ENCODE measurements around the gene ZC3H6. TPM values are rescaled to one million over a fixed set of nuclear protein-coding genes. Genes with fewer than 3 reads are reported as not detected.

ZC3H6 gene
- total RNA-seq, 4 donors from 2014 or later = 2.8 to 13.0 (median 8.5) TPM

DNA sequence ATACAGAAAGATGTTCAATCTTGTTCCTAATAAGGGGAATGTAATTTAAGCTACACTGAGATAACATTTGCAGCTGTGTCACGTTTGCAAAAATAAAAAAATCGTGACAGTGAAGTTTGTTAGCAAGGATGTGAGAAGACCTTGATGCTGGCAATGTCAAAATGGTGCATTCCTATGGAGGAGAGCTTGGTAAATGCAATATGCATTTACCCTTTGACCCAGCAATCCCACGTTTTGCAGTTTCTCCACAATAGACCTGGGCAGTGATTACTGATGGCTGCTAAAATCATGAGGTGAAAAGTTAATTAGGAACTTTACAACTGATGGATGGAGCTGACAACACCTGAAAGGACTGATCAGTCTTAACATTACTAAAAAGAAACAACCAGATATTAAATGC is 43.1 kb downstream of the ZC3H6 start:
- intact Hi-C loops (cut with DNase I; ENCODE audit: low total_unique reads) = no loop called here
- TF ChIP-seq EP300 (IDR thresholded peaks at IDR 0.05; ENCODE audit: low read depth) = no peak
- TF ChIP-seq, protein P1, sequence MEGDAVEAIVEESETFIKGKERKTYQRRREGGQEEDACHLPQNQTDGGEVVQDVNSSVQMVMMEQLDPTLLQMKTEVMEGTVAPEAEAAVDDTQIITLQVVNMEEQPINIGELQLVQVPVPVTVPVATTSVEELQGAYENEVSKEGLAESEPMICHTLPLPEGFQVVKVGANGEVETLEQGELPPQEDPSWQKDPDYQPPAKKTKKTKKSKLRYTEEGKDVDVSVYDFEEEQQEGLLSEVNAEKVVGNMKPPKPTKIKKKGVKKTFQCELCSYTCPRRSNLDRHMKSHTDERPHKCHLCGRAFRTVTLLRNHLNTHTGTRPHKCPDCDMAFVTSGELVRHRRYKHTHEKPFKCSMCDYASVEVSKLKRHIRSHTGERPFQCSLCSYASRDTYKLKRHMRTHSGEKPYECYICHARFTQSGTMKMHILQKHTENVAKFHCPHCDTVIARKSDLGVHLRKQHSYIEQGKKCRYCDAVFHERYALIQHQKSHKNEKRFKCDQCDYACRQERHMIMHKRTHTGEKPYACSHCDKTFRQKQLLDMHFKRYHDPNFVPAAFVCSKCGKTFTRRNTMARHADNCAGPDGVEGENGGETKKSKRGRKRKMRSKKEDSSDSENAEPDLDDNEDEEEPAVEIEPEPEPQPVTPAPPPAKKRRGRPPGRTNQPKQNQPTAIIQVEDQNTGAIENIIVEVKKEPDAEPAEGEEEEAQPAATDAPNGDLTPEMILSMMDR (IDR thresholded peaks at IDR 0.05) = no peak
- TF ChIP-seq POLR2A (IDR thresholded peaks at IDR 0.05) = no peak
- no peak for TF ChIP-seq POLR2AphosphoS5 (IDR thresholded peaks at IDR 0.05)
- no peaks in the 10 kb centered on the region for H3K4me1 ChIP-seq
- H3K9me3 ChIP-seq = no peaks in the 10 kb centered on the region
- H3K36me3 ChIP-seq = peaks cover 0 to 7% (median 0%) of the 10 kb centered on the region in 4 donors
- 79 to 83% methylated on average over 3 of the region's 3 CpGs for WGBS, 2 donors (ENCODE audit: low coverage in 1 of 2)
- no peaks in the 10 kb centered on the region for H3K27me3 ChIP-seq
- no peak overlapping the region for H3K4me3 ChIP-seq
- DNase-seq = no peak
- no peak overlapping the region for H3K27ac ChIP-seq
- in situ Hi-C loops (cut with MboI; ENCODE audit: low pct_ligation_motif_present in 1 of 4, low pct_unique_long_range_greater_than_20kb in 1 of 4, low sequenced_read_pairs in 3 of 4) = no loop called here

DNA sequence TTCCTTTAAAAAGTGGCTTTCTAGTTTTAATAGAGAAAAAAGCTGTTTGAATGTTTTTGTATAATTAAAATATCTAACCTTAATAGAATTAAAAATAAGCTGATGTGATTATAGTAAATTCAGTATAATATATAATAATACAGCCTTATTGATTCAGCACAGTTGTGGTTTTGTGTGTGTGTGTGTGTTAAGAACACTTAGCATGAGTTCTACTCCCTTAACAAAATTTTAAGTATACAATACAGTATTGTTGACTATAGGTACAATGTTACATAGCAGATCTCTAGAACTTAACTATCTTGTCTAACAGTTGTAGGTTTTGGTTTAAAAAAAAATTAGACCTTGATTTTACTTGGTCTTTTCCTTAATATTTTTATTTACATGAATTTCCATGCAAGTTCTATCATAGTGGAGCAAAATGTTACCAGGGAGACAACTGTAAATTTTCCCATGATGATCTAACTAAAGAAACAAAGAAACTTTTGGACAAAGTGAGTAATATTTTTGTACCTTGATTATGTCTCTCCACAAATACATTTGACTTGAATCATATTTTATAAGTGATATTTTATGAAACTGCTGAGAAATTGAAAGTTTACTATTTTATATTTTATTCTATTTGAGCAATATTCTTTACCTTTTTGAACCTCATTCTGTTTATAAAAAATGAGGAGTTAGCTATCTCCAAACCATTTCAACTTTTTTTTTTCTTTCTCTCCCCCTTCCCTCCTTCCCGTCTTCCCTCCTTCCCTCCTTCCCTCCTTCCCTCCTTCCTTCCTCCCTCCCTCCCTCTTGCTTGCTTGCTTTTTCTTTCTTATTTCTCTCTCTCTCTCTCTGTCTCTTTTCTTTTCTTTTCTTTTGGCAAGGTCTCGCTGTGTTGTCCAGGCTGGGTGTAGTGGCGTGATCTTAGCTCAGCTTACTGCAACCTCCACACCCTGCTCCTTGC is 46.3 kb downstream of the ZC3H6 start:
- Histone ChIP-seq H3K4me3 (no peak overlapping the region), H3K27ac (no peak overlapping the region), H3K36me3 (peaks cover 0 to 19% (median 0%) of the 10 kb centered on the region in 4 donors), H3K27me3 (no peaks in the 10 kb centered on the region), H3K9me3 (no peaks in the 10 kb centered on the region), H3K4me1 (no peaks in the 10 kb centered on the region)
- 98% methylated on average over 3 of the region's 3 CpGs; no CpG with 5 or more reads in 1 of the 2 donors for WGBS, 2 donors (ENCODE audit: low coverage in 1 of 2)
- no peak for DNase-seq
- in situ Hi-C loops (cut with MboI; ENCODE audit: low pct_ligation_motif_present in 1 of 4, low pct_unique_long_range_greater_than_20kb in 1 of 4, low sequenced_read_pairs in 3 of 4) (no loop called here), intact Hi-C loops (cut with DNase I; ENCODE audit: low total_unique reads) (no loop called here)
- TF ChIP-seq POLR2A (IDR thresholded peaks at IDR 0.05) = no peak

DNA sequence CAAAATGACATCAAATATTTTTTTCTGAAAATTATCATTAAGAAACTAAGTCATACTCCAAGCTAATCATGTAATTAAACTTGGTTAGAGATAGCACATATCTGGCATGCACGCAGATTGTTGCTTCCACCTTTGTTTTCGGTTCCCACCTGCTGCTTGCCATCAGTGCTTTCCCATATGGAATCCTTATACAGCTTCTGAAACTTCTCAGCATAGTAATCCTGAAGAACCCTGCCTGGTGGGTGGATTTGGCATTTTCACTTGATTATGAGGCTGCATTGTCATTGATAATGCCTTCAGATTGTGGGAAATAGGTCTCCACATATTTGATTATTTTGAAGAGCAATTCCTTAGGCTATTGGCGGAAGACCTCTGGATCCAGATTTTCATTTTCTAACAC is 47.5 kb downstream of the ZC3H6 start:
- Histone ChIP-seq H3K36me3 (peaks cover 0 to 25% (median under 1%) of the 10 kb centered on the region in 4 donors), H3K4me1 (no peaks in the 10 kb centered on the region), H3K27ac (no peak overlapping the region), H3K27me3 (no peaks in the 10 kb centered on the region), H3K9me3 (no peaks in the 10 kb centered on the region), H3K4me3 (no peak overlapping the region)
- in situ Hi-C loops (cut with MboI; ENCODE audit: low pct_ligation_motif_present in 1 of 4, low pct_unique_long_range_greater_than_20kb in 1 of 4, low sequenced_read_pairs in 3 of 4) = no loop called here
- TF ChIP-seq, protein P1 (IDR thresholded peaks at IDR 0.05) = no peak
- TF ChIP-seq POLR2AphosphoS5 (IDR thresholded peaks at IDR 0.05) = no peak
- no peak for TF ChIP-seq EP300 (IDR thresholded peaks at IDR 0.05; ENCODE audit: low read depth)
- TF ChIP-seq POLR2A (IDR thresholded peaks at IDR 0.05) = no peak
- no peak for DNase-seq
- intact Hi-C loops (cut with DNase I; ENCODE audit: low total_unique reads) = no loop called here
- WGBS, 2 donors (ENCODE audit: low coverage in 1 of 2) = 95 to 100% methylated on average over 3 of the region's 3 CpGs

DNA sequence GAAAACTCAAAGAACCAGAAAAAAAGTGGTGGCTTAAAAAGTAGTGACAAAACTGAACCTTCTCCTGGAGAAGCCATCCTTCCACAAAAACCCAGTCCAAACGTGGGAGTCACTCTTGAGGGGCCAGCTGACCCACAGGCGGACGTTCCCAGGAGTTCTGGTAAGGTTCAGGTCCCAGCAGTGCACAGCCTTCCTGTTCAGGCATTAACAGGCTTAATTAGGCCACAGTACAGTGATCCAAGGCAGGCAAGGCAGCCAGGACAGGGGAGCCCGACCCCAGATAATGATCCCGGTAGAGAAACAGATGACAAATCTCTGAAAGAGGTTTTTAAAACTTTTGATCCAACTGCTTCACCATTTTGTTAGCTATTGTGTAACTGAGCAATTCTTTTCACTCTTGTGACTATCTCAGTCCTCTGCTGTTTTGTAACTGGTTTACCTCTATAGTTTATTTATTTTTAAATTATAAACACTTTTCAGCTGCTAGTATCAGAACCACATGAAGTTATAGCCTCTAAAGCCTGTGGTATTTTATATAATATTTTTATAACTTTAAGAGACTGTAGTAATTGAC is 56.8 kb downstream of the ZC3H6 start:
- no peak for DNase-seq
- Histone ChIP-seq H3K27me3 (no peaks in the 10 kb centered on the region), H3K9me3 (no peaks in the 10 kb centered on the region), H3K27ac (no peak overlapping the region), H3K4me1 (no peaks in the 10 kb centered on the region), H3K36me3 (peaks cover 0 to 13% (median 2%) of the 10 kb centered on the region in 4 donors), H3K4me3 (no peak overlapping the region)
- intact Hi-C loops (cut with DNase I; ENCODE audit: low total_unique reads) (no loop called here), in situ Hi-C loops (cut with MboI; ENCODE audit: low pct_ligation_motif_present in 1 of 4, low pct_unique_long_range_greater_than_20kb in 1 of 4, low sequenced_read_pairs in 3 of 4) (no loop called here)
- WGBS, 2 donors (ENCODE audit: low coverage in 1 of 2) = 78% methylated on average over 5 of the region's 5 CpGs; no CpG with 5 or more reads in 1 of the 2 donors
- TF ChIP-seq EP300 (IDR thresholded peaks at IDR 0.05; ENCODE audit: low read depth) (no peak), POLR2AphosphoS5 (IDR thresholded peaks at IDR 0.05) (no peak), POLR2A (IDR thresholded peaks at IDR 0.05) (no peak)
- TF ChIP-seq, protein P1 (IDR thresholded peaks at IDR 0.05) = no peak
